ENCODE data around the gene FGFR3. TPM values are rescaled to one million over a fixed set of nuclear protein-coding genes. Genes with fewer than 3 reads are reported as not detected.

The FGFR3 gene
- total RNA-seq, 4 donors from 2014 or later, result 0.78 to 5.1 (median 1.6) TPM

DNA sequence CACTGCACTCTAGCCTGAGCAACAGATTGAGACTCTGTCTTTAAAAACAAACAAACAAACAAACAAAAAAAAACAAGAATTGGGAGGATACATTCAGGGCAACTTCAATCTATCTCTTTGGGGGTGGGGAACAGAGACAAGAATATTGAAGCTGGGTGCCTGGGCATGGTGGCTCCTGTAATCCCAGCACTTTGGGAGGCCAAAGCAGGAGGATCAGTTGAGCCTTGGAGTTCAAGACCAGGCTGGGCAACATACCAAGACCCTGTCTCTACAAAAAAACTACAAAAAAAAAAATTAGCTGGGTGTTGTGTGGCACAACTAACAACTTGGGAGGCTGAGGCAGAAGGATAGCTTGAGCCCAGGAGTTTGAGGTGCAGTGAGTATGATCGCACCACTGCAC is 61.7 kb downstream of the FGFR3 start:
- TF ChIP-seq, protein P1, sequence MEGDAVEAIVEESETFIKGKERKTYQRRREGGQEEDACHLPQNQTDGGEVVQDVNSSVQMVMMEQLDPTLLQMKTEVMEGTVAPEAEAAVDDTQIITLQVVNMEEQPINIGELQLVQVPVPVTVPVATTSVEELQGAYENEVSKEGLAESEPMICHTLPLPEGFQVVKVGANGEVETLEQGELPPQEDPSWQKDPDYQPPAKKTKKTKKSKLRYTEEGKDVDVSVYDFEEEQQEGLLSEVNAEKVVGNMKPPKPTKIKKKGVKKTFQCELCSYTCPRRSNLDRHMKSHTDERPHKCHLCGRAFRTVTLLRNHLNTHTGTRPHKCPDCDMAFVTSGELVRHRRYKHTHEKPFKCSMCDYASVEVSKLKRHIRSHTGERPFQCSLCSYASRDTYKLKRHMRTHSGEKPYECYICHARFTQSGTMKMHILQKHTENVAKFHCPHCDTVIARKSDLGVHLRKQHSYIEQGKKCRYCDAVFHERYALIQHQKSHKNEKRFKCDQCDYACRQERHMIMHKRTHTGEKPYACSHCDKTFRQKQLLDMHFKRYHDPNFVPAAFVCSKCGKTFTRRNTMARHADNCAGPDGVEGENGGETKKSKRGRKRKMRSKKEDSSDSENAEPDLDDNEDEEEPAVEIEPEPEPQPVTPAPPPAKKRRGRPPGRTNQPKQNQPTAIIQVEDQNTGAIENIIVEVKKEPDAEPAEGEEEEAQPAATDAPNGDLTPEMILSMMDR (IDR thresholded peaks at IDR 0.05), result no peak
- TF ChIP-seq POLR2A (IDR thresholded peaks at IDR 0.05), result no peak
- Histone ChIP-seq H3K36me3 (no peaks in the 10 kb centered on the region), H3K4me1 (peaks cover 23 to 57% of the 10 kb centered on the region in 2 donors), H3K9me3 (no peaks in the 10 kb centered on the region), H3K27me3 (no peaks in the 10 kb centered on the region), H3K4me3 (replicated peaks in 1 of 3) (no peak overlapping the region), H3K27ac (peak overlapping the region in 1 of 3 donors; percentile 54)
- intact Hi-C loops (cut with DNase I), result no loop called here
- no peak for DNase-seq
- WGBS, 2 donors, result 63 to 65% methylated on average over 1 of the region's 1 CpG

DNA sequence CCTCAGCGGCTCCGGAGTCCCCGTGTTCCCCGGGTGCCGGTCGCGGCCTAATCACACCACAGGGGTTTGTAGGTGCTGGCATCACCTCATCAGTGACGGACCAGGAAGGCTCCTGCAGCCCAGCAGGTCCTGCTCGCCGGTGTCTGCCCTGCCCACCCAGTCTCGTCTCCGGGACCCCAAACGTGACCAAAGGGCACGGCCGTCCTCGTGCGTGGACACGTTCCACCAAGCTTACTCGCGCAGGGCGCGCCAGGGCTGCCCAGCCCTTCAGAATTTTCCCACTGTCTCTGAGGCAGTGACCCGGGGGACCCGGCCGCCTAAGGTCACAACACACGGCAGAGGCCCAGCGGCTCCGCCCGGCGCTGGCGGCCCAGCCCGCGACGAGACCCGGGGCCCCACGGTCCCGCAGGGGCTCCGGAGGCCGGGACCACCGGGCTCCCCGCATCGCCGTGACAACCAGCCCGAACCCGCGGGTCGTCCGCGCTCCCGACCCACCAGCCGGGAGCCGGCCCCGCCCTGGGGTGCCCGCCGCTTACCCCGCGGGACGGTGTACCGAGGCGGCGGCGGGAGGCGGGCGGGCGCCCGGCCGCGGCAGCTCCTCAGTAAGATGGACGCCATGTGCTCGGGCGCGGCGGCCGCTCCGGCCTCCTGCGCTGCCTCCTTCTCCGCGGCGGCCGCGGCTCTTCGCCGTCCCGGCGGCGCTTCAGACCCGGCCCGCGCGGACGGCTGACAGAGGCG is 62.4 kb downstream of the FGFR3 start:
- Histone ChIP-seq H3K4me1 (peaks cover 23 to 51% of the 10 kb centered on the region in 2 donors), H3K4me3 (replicated peaks in 1 of 3) (peak overlapping the region; percentile 72 to 90 (median 83)), H3K36me3 (no peaks in the 10 kb centered on the region), H3K27ac (peak overlapping the region; percentile 51 to 59 (median 54)), H3K27me3 (no peaks in the 10 kb centered on the region), H3K9me3 (no peaks in the 10 kb centered on the region)
- 0 to 1% methylated on average over 4 to 27 of the region's 92 CpGs for WGBS, 2 donors
- TF ChIP-seq POLR2A (IDR thresholded peaks at IDR 0.05), result no peak
- TF ChIP-seq, protein P1 (IDR thresholded peaks at IDR 0.05), result no peak
- peak; percentile 33 to 39 for DNase-seq
- intact Hi-C loops (cut with DNase I), result no loop called here

DNA sequence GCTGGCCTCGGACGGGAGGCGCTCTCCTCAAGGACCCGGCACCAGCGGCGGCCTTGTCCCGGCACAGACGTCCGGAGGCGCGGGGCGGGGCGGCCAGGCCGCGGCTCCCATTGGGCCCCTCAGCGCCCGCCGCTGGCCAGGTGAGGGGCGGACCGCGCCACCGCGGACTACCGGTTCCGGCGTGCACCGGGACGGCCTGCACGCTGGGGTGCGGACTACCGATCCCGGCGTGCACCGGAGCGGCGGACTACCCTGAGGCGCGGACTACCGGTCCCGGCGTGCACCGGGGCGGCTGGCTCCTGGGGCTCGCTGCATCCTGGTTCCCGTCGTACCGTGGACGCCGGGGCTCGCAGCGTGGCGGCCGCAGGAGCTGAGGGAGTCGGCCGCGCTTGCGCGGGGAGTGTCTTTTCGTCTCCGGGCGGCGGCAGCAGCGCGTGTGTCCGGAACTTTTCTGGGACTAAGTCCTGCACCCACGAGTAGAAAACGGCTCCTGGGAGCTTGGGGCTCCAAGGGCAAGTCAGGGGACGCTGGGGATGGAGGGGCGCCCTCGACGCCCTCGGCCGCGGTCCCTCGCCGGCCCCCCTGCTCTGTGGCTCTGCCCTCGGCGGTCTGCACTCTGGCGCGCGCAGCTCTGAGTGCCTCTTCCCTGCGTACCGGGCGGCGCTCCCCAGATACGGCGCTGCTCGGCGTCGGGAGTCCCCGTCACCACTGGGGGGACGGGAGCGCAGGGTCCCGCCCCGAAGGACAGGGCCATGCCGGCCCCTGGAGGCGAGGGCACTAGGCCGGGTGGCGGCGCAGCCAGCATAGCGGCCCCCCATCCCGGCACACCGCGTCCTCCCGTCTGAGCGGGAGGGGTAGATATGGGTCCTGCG is 63.2 kb downstream of the FGFR3 start, which contains the start of gene LETM1:
Gene LETM1, minus strand, starts transcription at position 86 of the 872 bp plus-strand sequence. CDS start 206 bp downstream, outside the sequence.
- Histone ChIP-seq H3K36me3 (no peaks in the 10 kb centered on the region), H3K4me3 (replicated peaks in 1 of 3) (peak within 1 kb of the TSS; percentile 72 to 90 (median 83)), H3K27me3 (no peaks in the 10 kb centered on the region), H3K27ac (peak within 1 kb of the TSS; percentile 58 to 81 (median 59)), H3K4me1 (peaks cover 18 to 43% of the 10 kb centered on the region in 2 donors), H3K9me3 (no peaks in the 10 kb centered on the region)
- intact Hi-C loops (cut with DNase I), result no loop called here
- peak in 1 of 2 donors; percentile 82 for TF ChIP-seq POLR2A (IDR thresholded peaks at IDR 0.05)
- TF ChIP-seq, protein P1 (IDR thresholded peaks at IDR 0.05), result peak in 3 of 6 experiments; percentile 2 to 8 (median 6)
- DNase-seq, result peak; percentile 97 to 98
- WGBS, 2 donors, result 0% methylated on average over 3 to 8 of the region's 107 CpGs

DNA sequence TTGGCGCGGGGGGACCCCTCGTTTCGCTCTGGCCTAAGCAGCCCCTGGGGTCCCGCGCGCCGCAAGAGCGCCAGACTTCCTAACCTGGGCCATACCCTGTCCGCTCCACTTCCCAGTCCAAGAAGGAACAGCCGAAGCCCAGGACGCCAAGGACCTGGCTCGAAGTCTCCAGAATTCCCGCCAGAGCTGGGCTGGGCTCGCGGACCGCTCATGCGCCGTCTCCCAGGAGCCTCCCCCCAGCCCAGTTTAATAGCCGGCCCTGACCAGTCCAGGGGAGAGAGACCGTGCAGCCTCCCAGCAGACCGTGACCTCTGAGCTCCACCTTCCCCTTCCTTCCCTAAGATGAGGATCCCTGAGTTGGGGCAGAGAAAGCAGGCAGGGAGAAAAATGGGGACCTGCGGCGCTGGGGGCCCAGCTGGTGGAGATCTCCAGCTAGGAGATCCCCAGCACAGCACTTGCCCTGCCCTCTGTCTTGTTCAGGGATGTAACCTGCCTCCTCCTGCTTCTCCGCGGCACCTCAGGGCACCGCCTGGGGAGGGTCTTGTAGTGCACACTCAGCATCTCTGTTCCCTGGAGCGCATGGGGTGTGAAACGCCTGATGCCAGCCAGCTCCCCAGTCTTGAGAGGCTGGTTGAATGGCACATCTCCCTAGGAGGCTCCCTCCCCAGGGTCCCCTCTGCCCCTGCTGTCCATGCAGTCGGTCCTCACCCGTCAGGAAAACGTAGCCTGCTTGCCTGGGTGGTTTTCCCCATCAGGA is 64.0 kb downstream of the FGFR3 start:
- H3K4me3 ChIP-seq (replicated peaks in 1 of 3), result peak overlapping the region; percentile 53 to 83 (median 72)
- DNase-seq, result peak; percentile 81 to 83
- no peaks in the 10 kb centered on the region for H3K36me3 ChIP-seq
- peak in 1 of 2 donors; percentile 30 for TF ChIP-seq POLR2A (IDR thresholded peaks at IDR 0.05)
- TF ChIP-seq, protein P1 (IDR thresholded peaks at IDR 0.05), result no peak
- H3K27ac ChIP-seq, result peak overlapping the region in 2 of 3 donors; percentile 58 to 81
- intact Hi-C loops (cut with DNase I), result no loop called here
- H3K9me3 ChIP-seq, result no peaks in the 10 kb centered on the region
- 20 to 24% methylated on average over 13 to 27 of the region's 32 CpGs for WGBS, 2 donors
- peaks cover 11 to 36% of the 10 kb centered on the region in 2 donors for H3K4me1 ChIP-seq
- no peaks in the 10 kb centered on the region for H3K27me3 ChIP-seq

Data from thyroid gland (tissue), 4 donors.